Measurements from ENCODE around the gene TNFSF10. TPM values are rescaled to one million over a fixed set of nuclear protein-coding genes. Genes with fewer than 3 reads are reported as not detected.
A peak's percentile ranks its signal among the peaks of the same experiment; 100 is the strongest.

Gene TNFSF10
- polyA plus RNA-seq, 1 donor: 124 TPM

GRCh38 chr3:172519740-172520139, 3.5 kb downstream of the TNFSF10 start:
- Histone ChIP-seq H3K27ac (ENCODE audit: low read length) (no peak overlapping the region), H3K4me1 (ENCODE audit: control insufficient read depth, insufficient read depth, low read length) (peaks cover 35% of the 10 kb centered on the region), H3K9me3 (ENCODE audit: control insufficient read depth, low read depth, low read length) (no peaks in the 10 kb centered on the region), H3K27me3 (ENCODE audit: control insufficient read depth, insufficient read depth, low read length) (no peaks in the 10 kb centered on the region), H3K4me3 (ENCODE audit: low read length) (no peak overlapping the region), H3K36me3 (ENCODE audit: control insufficient read depth, insufficient read depth, low read length) (peaks cover 8% of the 10 kb centered on the region)
- DNase-seq: no peak
- WGBS (ENCODE audit: insufficient coverage, low lambda C conversion rate): no CpG with 5 or more reads among the region's 5 CpGs

GRCh38 chr3:172518929-172519640, 4.1 kb downstream of the TNFSF10 start:
- H3K27me3 ChIP-seq (ENCODE audit: control insufficient read depth, insufficient read depth, low read length): no peaks in the 10 kb centered on the region
- no CpG with 5 or more reads among the region's 2 CpGs for WGBS (ENCODE audit: insufficient coverage, low lambda C conversion rate)
- no peak overlapping the region for H3K4me3 ChIP-seq (ENCODE audit: low read length)
- no peak overlapping the region for H3K27ac ChIP-seq (ENCODE audit: low read length)
- DNase-seq: no peak
- peaks cover 38% of the 10 kb centered on the region for H3K4me1 ChIP-seq (ENCODE audit: control insufficient read depth, insufficient read depth, low read length)
- peaks cover 12% of the 10 kb centered on the region for H3K36me3 ChIP-seq (ENCODE audit: control insufficient read depth, insufficient read depth, low read length)
- H3K9me3 ChIP-seq (ENCODE audit: control insufficient read depth, low read depth, low read length): no peaks in the 10 kb centered on the region

- no peak for DNase-seq
- no peaks in the 10 kb centered on the region for H3K27me3 ChIP-seq (ENCODE audit: control insufficient read depth, insufficient read depth, low read length)
- no peaks in the 10 kb centered on the region for H3K9me3 ChIP-seq (ENCODE audit: control insufficient read depth, low read depth, low read length)
- no CpG with 5 or more reads among the region's 8 CpGs for WGBS (ENCODE audit: insufficient coverage, low lambda C conversion rate)
- peaks cover 32% of the 10 kb centered on the region for H3K4me1 ChIP-seq (ENCODE audit: control insufficient read depth, insufficient read depth, low read length)
- H3K4me3 ChIP-seq (ENCODE audit: low read length): no peak overlapping the region
- H3K27ac ChIP-seq (ENCODE audit: low read length): peak overlapping the region; percentile 92
- peaks cover 18% of the 10 kb centered on the region for H3K36me3 ChIP-seq (ENCODE audit: control insufficient read depth, insufficient read depth, low read length)
Observed at GRCh38 chr3:172517859-172518466, 5.3 kb downstream of the TNFSF10 start.

GRCh38 chr3:172516318-172517214, 6.7 kb downstream of the TNFSF10 start:
- WGBS (ENCODE audit: insufficient coverage, low lambda C conversion rate): 43% methylated on average over 2 of the region's 7 CpGs
- peaks cover 30% of the 10 kb centered on the region for H3K36me3 ChIP-seq (ENCODE audit: control insufficient read depth, insufficient read depth, low read length)
- H3K27ac ChIP-seq (ENCODE audit: low read length): peak overlapping the region; percentile 92
- peak; percentile 52 to 86 for DNase-seq
- H3K4me1 ChIP-seq (ENCODE audit: control insufficient read depth, insufficient read depth, low read length): peaks cover 32% of the 10 kb centered on the region
- no peaks in the 10 kb centered on the region for H3K27me3 ChIP-seq (ENCODE audit: control insufficient read depth, insufficient read depth, low read length)
- no peaks in the 10 kb centered on the region for H3K9me3 ChIP-seq (ENCODE audit: control insufficient read depth, low read depth, low read length)
- no peak overlapping the region for H3K4me3 ChIP-seq (ENCODE audit: low read length)

- H3K36me3 ChIP-seq (ENCODE audit: control insufficient read depth, insufficient read depth, low read length): peaks cover 36% of the 10 kb centered on the region
- peaks cover 31% of the 10 kb centered on the region for H3K4me1 ChIP-seq (ENCODE audit: control insufficient read depth, insufficient read depth, low read length)
- no peak overlapping the region for H3K4me3 ChIP-seq (ENCODE audit: low read length)
- peak overlapping the region; percentile 42 for H3K27ac ChIP-seq (ENCODE audit: low read length)
- no peaks in the 10 kb centered on the region for H3K27me3 ChIP-seq (ENCODE audit: control insufficient read depth, insufficient read depth, low read length)
- no peaks in the 10 kb centered on the region for H3K9me3 ChIP-seq (ENCODE audit: control insufficient read depth, low read depth, low read length)
- 60% methylated on average over 1 of the region's 4 CpGs for WGBS (ENCODE audit: insufficient coverage, low lambda C conversion rate)
- peak in 1 of 2 donors; percentile 36 for DNase-seq
Observed at GRCh38 chr3:172515130-172515918, 7.9 kb downstream of the TNFSF10 start.

GRCh38 chr3:172514678-172515077, 8.6 kb downstream of the TNFSF10 start:
- H3K9me3 ChIP-seq (ENCODE audit: control insufficient read depth, low read depth, low read length): no peaks in the 10 kb centered on the region
- peak overlapping the region; percentile 42 for H3K27ac ChIP-seq (ENCODE audit: low read length)
- WGBS (ENCODE audit: insufficient coverage, low lambda C conversion rate): no CpG with 5 or more reads among the region's 4 CpGs
- H3K27me3 ChIP-seq (ENCODE audit: control insufficient read depth, insufficient read depth, low read length): no peaks in the 10 kb centered on the region
- H3K36me3 ChIP-seq (ENCODE audit: control insufficient read depth, insufficient read depth, low read length): peaks cover 39% of the 10 kb centered on the region
- H3K4me1 ChIP-seq (ENCODE audit: control insufficient read depth, insufficient read depth, low read length): peaks cover 28% of the 10 kb centered on the region
- DNase-seq: no peak
- H3K4me3 ChIP-seq (ENCODE audit: low read length): no peak overlapping the region

- no CpG with 5 or more reads among the region's 2 CpGs for WGBS (ENCODE audit: insufficient coverage, low lambda C conversion rate)
- H3K36me3 ChIP-seq (ENCODE audit: control insufficient read depth, insufficient read depth, low read length): peaks cover 43% of the 10 kb centered on the region
- no peak overlapping the region for H3K4me3 ChIP-seq (ENCODE audit: low read length)
- H3K27ac ChIP-seq (ENCODE audit: low read length): no peak overlapping the region
- H3K27me3 ChIP-seq (ENCODE audit: control insufficient read depth, insufficient read depth, low read length): no peaks in the 10 kb centered on the region
- H3K9me3 ChIP-seq (ENCODE audit: control insufficient read depth, low read depth, low read length): no peaks in the 10 kb centered on the region
- H3K4me1 ChIP-seq (ENCODE audit: control insufficient read depth, insufficient read depth, low read length): peaks cover 28% of the 10 kb centered on the region
- no peak for DNase-seq
Observed at GRCh38 chr3:172513488-172513887, 9.7 kb downstream of the TNFSF10 start.

GRCh38 chr3:172511783-172512762, 11.2 kb downstream of the TNFSF10 start:
- no peak for DNase-seq
- Histone ChIP-seq H3K36me3 (ENCODE audit: control insufficient read depth, insufficient read depth, low read length) (peaks cover 48% of the 10 kb centered on the region), H3K4me3 (ENCODE audit: low read length) (no peak overlapping the region), H3K4me1 (ENCODE audit: control insufficient read depth, insufficient read depth, low read length) (peaks cover 23% of the 10 kb centered on the region), H3K27ac (ENCODE audit: low read length) (no peak overlapping the region), H3K27me3 (ENCODE audit: control insufficient read depth, insufficient read depth, low read length) (no peaks in the 10 kb centered on the region), H3K9me3 (ENCODE audit: control insufficient read depth, low read depth, low read length) (no peaks in the 10 kb centered on the region)
- no CpG with 5 or more reads among the region's 7 CpGs for WGBS (ENCODE audit: insufficient coverage, low lambda C conversion rate)

GRCh38 chr3:172506094-172506493, 17.1 kb downstream of the TNFSF10 start:
- DNase-seq: no peak
- Histone ChIP-seq H3K4me3 (ENCODE audit: low read length) (no peak overlapping the region), H3K36me3 (ENCODE audit: control insufficient read depth, insufficient read depth, low read length) (peaks cover 31% of the 10 kb centered on the region), H3K4me1 (ENCODE audit: control insufficient read depth, insufficient read depth, low read length) (no peaks in the 10 kb centered on the region), H3K9me3 (ENCODE audit: control insufficient read depth, low read depth, low read length) (no peaks in the 10 kb centered on the region), H3K27me3 (ENCODE audit: control insufficient read depth, insufficient read depth, low read length) (no peaks in the 10 kb centered on the region), H3K27ac (ENCODE audit: low read length) (no peak overlapping the region)

Data from large intestine (tissue), 3 donors.